ENCODE results near the gene UBXN2A.

DNA sequence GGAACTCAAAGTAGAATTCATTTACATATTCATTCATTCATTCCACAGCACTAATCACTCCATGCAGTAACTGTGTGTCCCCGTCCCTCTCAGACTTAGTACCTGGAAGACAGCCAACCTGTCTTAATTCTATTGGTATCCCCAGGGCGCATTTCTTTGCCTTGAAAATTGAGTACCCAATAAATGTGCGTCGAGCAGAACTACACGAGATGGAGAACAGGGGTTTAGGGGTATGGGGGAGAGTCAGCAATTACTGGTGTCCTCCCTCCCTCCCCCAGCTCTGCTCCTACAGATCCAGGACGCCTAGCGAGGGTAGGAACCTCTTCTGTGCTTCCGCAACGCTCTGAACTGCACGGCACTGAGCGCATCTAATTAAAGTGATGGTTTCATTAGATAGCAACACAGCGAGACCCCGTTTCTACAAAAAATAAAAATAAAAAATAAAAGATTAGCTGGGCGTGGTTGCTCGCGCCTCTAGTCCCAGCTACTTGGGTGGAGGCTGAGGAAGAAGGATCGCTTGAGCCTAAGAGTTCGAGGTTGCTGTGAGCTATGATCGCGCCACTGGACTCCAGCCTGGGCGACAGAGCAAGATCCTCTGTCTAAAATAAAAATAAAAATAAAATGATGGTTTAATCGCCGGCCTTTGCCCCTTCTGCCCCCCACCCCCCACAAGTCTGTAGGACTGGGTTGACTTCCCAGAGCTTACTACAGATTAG lies 108.7 kb downstream of the UBXN2A start:
- no peak for TF ChIP-seq CTCF (IDR thresholded peaks at IDR 0.05)
- TF ChIP-seq POLR2A (IDR thresholded peaks at IDR 0.05) = no peak
